GM23248 (cell line): ENCODE measurements around the gene PNMA6F. TPM values are rescaled to one million over a fixed set of nuclear protein-coding genes. Genes with fewer than 3 reads are reported as not detected.

ENCODE experiments used
- DNase-seq: peaks from one replicate; pipeline ENCODE4 v3.0.0-alpha.2; 2015
- H2AFZ ChIP-seq: fragments of 200-600 bp; sonication (generic); 2 replicates; pipeline ENCODE4 v1.6.1; 2016; ENCODE audit warnings: antibody characterized with exemption
- H3F3A ChIP-seq: fragments of 200-600 bp; sonication (generic); 2 replicates; pipeline ENCODE4 v1.6.1; 2016; ENCODE audit warnings: mild to moderate bottlenecking, antibody characterized with exemption, mixed run types; ENCODE audit not compliant: insufficient read depth
- H3K27ac ChIP-seq: fragments of 200-600 bp; sonication (generic); 2 replicates; pipeline ENCODE4 v1.5.1; 2016; ENCODE audit warnings: mild to moderate bottlenecking
- H3K27me3 ChIP-seq: fragments of 200-600 bp; sonication (generic); replicated peaks from 2 replicates; pipeline ENCODE4 v1.6.1; 2016; ENCODE audit warnings: mild to moderate bottlenecking; ENCODE audit not compliant: insufficient read depth
- H3K36me3 ChIP-seq: fragments of 200-600 bp; sonication (generic); 2 replicates; pipeline ENCODE4 v1.6.1; 2016; ENCODE audit warnings: low read depth, mild to moderate bottlenecking
- H3K4me1 ChIP-seq: fragments of 200-600 bp; sonication (generic); 2 replicates; pipeline ENCODE4 v1.6.1; 2016; ENCODE audit warnings: mild to moderate bottlenecking; ENCODE audit not compliant: insufficient read depth
- H3K4me2 ChIP-seq: fragments of 200-600 bp; sonication (generic); one replicate; pipeline ENCODE4 v1.6.1; 2016; ENCODE audit warnings: mild to moderate bottlenecking; ENCODE audit not compliant: unreplicated experiment
- H3K4me3 ChIP-seq: fragments of 200-600 bp; sonication (generic); 2 replicates; pipeline ENCODE4 v1.5.1; 2016; ENCODE audit warnings: mild to moderate bottlenecking
- H3K79me2 ChIP-seq: fragments of 200-600 bp; sonication (generic); 2 replicates; pipeline ENCODE4 v1.6.1; 2016; ENCODE audit warnings: mild to moderate bottlenecking; ENCODE audit not compliant: insufficient read depth
- H3K9ac ChIP-seq: fragments of 200-600 bp; sonication (generic); 2 replicates; pipeline ENCODE4 v1.6.1; 2016; ENCODE audit warnings: mild to moderate bottlenecking
- H3K9me2 ChIP-seq: fragments of 200-600 bp; sonication (generic); 2 replicates; pipeline ENCODE4 v1.6.1; 2016; ENCODE audit warnings: mixed run types, mild to moderate bottlenecking, moderate library complexity; ENCODE audit not compliant: insufficient read depth
- H3K9me3 ChIP-seq: fragments of 200-600 bp; sonication (generic); one replicate; pipeline ENCODE4 v1.6.1; 2017; ENCODE audit warnings: low read depth
- H4K20me1 ChIP-seq: fragments of 200-600 bp; sonication (generic); 2 replicates; pipeline ENCODE4 v1.6.0; 2016; ENCODE audit not compliant: insufficient read depth
- EZH2 ChIP-seq: fragments of 200-600 bp; sonication (generic); IDR thresholded peaks from 2 replicates; pipeline ENCODE4 v1.6.1; 2018; ENCODE audit warnings: antibody characterized with exemption, mild to moderate bottlenecking; ENCODE audit not compliant: insufficient read depth, poor library complexity, severe bottlenecking
- EZH2phosphoT487 ChIP-seq: fragments of 200-600 bp; sonication (generic); IDR thresholded peaks from 2 replicates; pipeline ENCODE4 v1.6.1; 2018; ENCODE audit warnings: antibody characterized with exemption, moderate library complexity, mild to moderate bottlenecking, low read depth; ENCODE audit not compliant: insufficient read depth
- WGBS, 2 experiments: methylation state at CpG; one replicate each; pipeline ENCODE4 v1.1.6; 2015 to 2017; ENCODE audit warnings: low lambda C conversion rate in 2 of 2, low coverage in 1 of 2; ENCODE audit errors: missing lambda C conversion rate in 2 of 2; 5-methylcytosine and 5-hydroxymethylcytosine counted together
- in situ Hi-C: fragments of 300-500 bp; cut with MboI; formaldehyde crosslinking; loops from 2 replicates; pipeline ENCODE4 v1.15.0; 2020
- polyA plus RNA-seq: library from polyadenylated mRNA; unstranded; fragments of >200 nt; fragmentation: Nextera tagmentation; extraction: Ambion mirVana; gene quantifications from 2 replicates; pipeline ENCODE4 v1.2.1, GENCODE V29; 2016
- total RNA-seq: library from RNA; depleted of rRNA; stranded (reverse); fragments of >200 nt; shearing (Covaris generic); gene quantifications from 2 replicates; pipeline ENCODE4 v1.2.3, GENCODE V29; 2014; rRNA removed

The PNMA6F gene
- total RNA-seq (not detected in 2 replicates), polyA plus RNA-seq (not detected in 2 replicates)

- no peak within 1 kb of the TSS for H3K4me3 ChIP-seq
- no peaks in the 10 kb centered on the region for H3K36me3 ChIP-seq
- H3K4me1 ChIP-seq: no peaks in the 10 kb centered on the region
- H4K20me1 ChIP-seq: no peaks in the 10 kb centered on the region
- DNase-seq: no peak
- H3F3A ChIP-seq: no peaks in the 10 kb centered on the region
- no peak within 1 kb of the TSS for H3K27ac ChIP-seq
- WGBS, 2 experiments: 13 to 17% methylated on average over 20 to 32 of the region's 36 CpGs
- no peak within 1 kb of the TSS for H3K4me2 ChIP-seq
- no peaks in the 10 kb centered on the region for H3K79me2 ChIP-seq
- in situ Hi-C loops: no loop called here
- no peaks in the 10 kb centered on the region for H3K27me3 ChIP-seq
- TF ChIP-seq EZH2phosphoT487: no peak
- TF ChIP-seq EZH2: no peak
- no peaks in the 10 kb centered on the region for H3K9me2 ChIP-seq
- H3K9ac ChIP-seq: no peak within 1 kb of the TSS
- no peak within 1 kb of the TSS for H2AFZ ChIP-seq
- no peaks in the 10 kb centered on the region for H3K9me3 ChIP-seq
Observed at GRCh38 chrX:153321381-153322124, at the start of gene PNMA6F. TSS of gene PNMA6F (minus strand) at chrX:153321767. CDS start at chrX:153320674, 1,093 bp downstream.

GRCh38 chrX:153371256-153371655 is 49.7 kb upstream of the PNMA6F start:
- DNase-seq: no peak
- Histone ChIP-seq H3F3A (no peaks in the 10 kb centered on the region), H4K20me1 (no peaks in the 10 kb centered on the region), H3K9ac (no peak overlapping the region), H3K36me3 (no peaks in the 10 kb centered on the region), H3K9me3 (no peaks in the 10 kb centered on the region), H3K79me2 (no peaks in the 10 kb centered on the region), H3K4me1 (no peaks in the 10 kb centered on the region), H3K27ac (no peak overlapping the region), H3K9me2 (no peaks in the 10 kb centered on the region), H3K27me3 (no peaks in the 10 kb centered on the region), H2AFZ (no peak overlapping the region), H3K4me3 (no peak overlapping the region), H3K4me2 (no peak overlapping the region)
- WGBS, 2 experiments: 64 to 65% methylated on average over 3 of the region's 3 CpGs
- in situ Hi-C loops: no loop called here
- TF ChIP-seq EZH2 (no peak), EZH2phosphoT487 (no peak)

- no peak overlapping the region for H3K27ac ChIP-seq
- no peak overlapping the region for H3K9ac ChIP-seq
- no peaks in the 10 kb centered on the region for H3F3A ChIP-seq
- no peaks in the 10 kb centered on the region for H3K79me2 ChIP-seq
- no peak overlapping the region for H3K4me3 ChIP-seq
- no peaks in the 10 kb centered on the region for H3K4me1 ChIP-seq
- no peak overlapping the region for H3K4me2 ChIP-seq
- no peak overlapping the region for H2AFZ ChIP-seq
- no peaks in the 10 kb centered on the region for H3K9me2 ChIP-seq
- WGBS, 2 experiments: 66 to 70% methylated on average over 8 of the region's 8 CpGs
- in situ Hi-C loops: no loop called here
- H3K27me3 ChIP-seq: no peaks in the 10 kb centered on the region
- H4K20me1 ChIP-seq: no peaks in the 10 kb centered on the region
- no peak for DNase-seq
- H3K36me3 ChIP-seq: no peaks in the 10 kb centered on the region
- no peak for TF ChIP-seq EZH2
- TF ChIP-seq EZH2phosphoT487: no peak
- no peaks in the 10 kb centered on the region for H3K9me3 ChIP-seq
Observed at GRCh38 chrX:153370293-153371055, 48.9 kb upstream of the PNMA6F start.

GRCh38 chrX:153366878-153367538 is 45.4 kb upstream of the PNMA6F start:
- no peak overlapping the region for H3K4me2 ChIP-seq
- 8 to 12% methylated on average over 5 of the region's 5 CpGs for WGBS, 2 experiments
- H3K27me3 ChIP-seq: no peaks in the 10 kb centered on the region
- no peak overlapping the region for H3K27ac ChIP-seq
- in situ Hi-C loops: no loop called here
- H3K4me1 ChIP-seq: no peaks in the 10 kb centered on the region
- H3F3A ChIP-seq: no peaks in the 10 kb centered on the region
- no peaks in the 10 kb centered on the region for H3K36me3 ChIP-seq
- H3K79me2 ChIP-seq: no peaks in the 10 kb centered on the region
- H4K20me1 ChIP-seq: no peaks in the 10 kb centered on the region
- no peak for DNase-seq
- H3K9ac ChIP-seq: no peak overlapping the region
- H3K9me2 ChIP-seq: no peaks in the 10 kb centered on the region
- H3K4me3 ChIP-seq: no peak overlapping the region
- H2AFZ ChIP-seq: no peak overlapping the region
- H3K9me3 ChIP-seq: no peaks in the 10 kb centered on the region
- TF ChIP-seq EZH2phosphoT487: no peak
- no peak for TF ChIP-seq EZH2
